Gastrocnemius medialis (tissue), 4 donors: ENCODE measurements around the gene MMP25.

Source experiments
- CTCF ChIP-seq, 5 experiments: fragments of 450-650 bp in 3 of 5; fragments of 200-600 bp in 2 of 5; sonication (generic) in 2 of 5; IDR thresholded peaks in 4 of 5; conservative IDR thresholded peaks in 1 of 5; 1 replicate in 4 of 5; 2 replicates in 1 of 5; pipeline ENCODE4 v1.5.1; 2016 to 2019; ENCODE audit warnings: antibody characterized with exemption in 5 of 5, mild to moderate bottlenecking in 3 of 5, moderate library complexity in 3 of 5
- POLR2A ChIP-seq, 2 donors: fragments of 450-650 bp; IDR thresholded peaks; one replicate each; pipeline ENCODE4 v1.6.1; 2017; ENCODE audit warnings: antibody characterized with exemption in 2 of 2, mild to moderate bottlenecking in 2 of 2, moderate library complexity in 2 of 2

GRCh38 chr16:3017344-3017743 lies 29.0 kb upstream of the MMP25 start:
- TF ChIP-seq POLR2A (IDR thresholded peaks at IDR 0.05) (no peak), CTCF (IDR thresholded peaks at IDR 0.05 in 4 of 5, conservative IDR thresholded peaks at IDR 0.05 in 1 of 5) (no peak)
